Neural progenitor cell (in vitro differentiated cells): Measurements from ENCODE around the gene RBMS1.

Experiments
- EZH2phosphoT487 ChIP-seq: fragments of 200-600 bp; sonication (generic); IDR thresholded peaks from 2 replicates; pipeline ENCODE4 v1.6.1; 2017; ENCODE audit warnings: antibody characterized with exemption
- TF ChIP-seq, protein P1 (sequence below): fragments of 200-600 bp; sonication (generic); IDR thresholded peaks from 2 replicates; pipeline ENCODE4 v1.5.1; 2017; ENCODE audit warnings: antibody characterized with exemption, mild to moderate bottlenecking

GRCh38 chr2:160229591-160229990 is 264.0 kb downstream of the RBMS1 start:
- TF ChIP-seq, protein P1, sequence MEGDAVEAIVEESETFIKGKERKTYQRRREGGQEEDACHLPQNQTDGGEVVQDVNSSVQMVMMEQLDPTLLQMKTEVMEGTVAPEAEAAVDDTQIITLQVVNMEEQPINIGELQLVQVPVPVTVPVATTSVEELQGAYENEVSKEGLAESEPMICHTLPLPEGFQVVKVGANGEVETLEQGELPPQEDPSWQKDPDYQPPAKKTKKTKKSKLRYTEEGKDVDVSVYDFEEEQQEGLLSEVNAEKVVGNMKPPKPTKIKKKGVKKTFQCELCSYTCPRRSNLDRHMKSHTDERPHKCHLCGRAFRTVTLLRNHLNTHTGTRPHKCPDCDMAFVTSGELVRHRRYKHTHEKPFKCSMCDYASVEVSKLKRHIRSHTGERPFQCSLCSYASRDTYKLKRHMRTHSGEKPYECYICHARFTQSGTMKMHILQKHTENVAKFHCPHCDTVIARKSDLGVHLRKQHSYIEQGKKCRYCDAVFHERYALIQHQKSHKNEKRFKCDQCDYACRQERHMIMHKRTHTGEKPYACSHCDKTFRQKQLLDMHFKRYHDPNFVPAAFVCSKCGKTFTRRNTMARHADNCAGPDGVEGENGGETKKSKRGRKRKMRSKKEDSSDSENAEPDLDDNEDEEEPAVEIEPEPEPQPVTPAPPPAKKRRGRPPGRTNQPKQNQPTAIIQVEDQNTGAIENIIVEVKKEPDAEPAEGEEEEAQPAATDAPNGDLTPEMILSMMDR = no peak
- no peak for TF ChIP-seq EZH2phosphoT487
